Stomach (tissue), 4 donors: Measurements from ENCODE around the gene ERAL1.

Experiments used
- CTCF ChIP-seq, 7 experiments: fragments of 450-650 bp in 4 of 7; fragments of 200-600 bp in 3 of 7; sonication (generic) in 3 of 7; IDR thresholded peaks; one replicate each; pipeline ENCODE4 v1.5.1; 2016 to 2019; ENCODE audit warnings: antibody characterized with exemption in 7 of 7, control low read depth in 2 of 7, mild to moderate bottlenecking in 1 of 7
- POLR2A ChIP-seq, 4 donors: fragments of 450-650 bp; IDR thresholded peaks; one replicate each; pipeline ENCODE4 v1.6.1; 2016; ENCODE audit warnings: antibody characterized with exemption in 4 of 4, control low read depth in 2 of 4, mild to moderate bottlenecking in 1 of 4, moderate library complexity in 1 of 4
- POLR2AphosphoS5 ChIP-seq, 3 donors: sonication (generic); formaldehyde crosslinking; IDR thresholded peaks; one replicate each; pipeline ENCODE4 v1.6.1; 2016; ENCODE audit warnings: antibody characterized with exemption in 3 of 3

- no peak for TF ChIP-seq CTCF (IDR thresholded peaks at IDR 0.05)
- no peak for TF ChIP-seq POLR2AphosphoS5 (IDR thresholded peaks at IDR 0.05)
- no peak for TF ChIP-seq POLR2A (IDR thresholded peaks at IDR 0.05)
Measured at GRCh38 chr17:28885363-28885762, 30.5 kb downstream of the ERAL1 start.
